HepG2 (cell line): ENCODE measurements around the gene LRRC8E. TPM values are rescaled to one million over a fixed set of nuclear protein-coding genes. Genes with fewer than 3 reads are reported as not detected.

ENCODE experiments used
- ARID2 ChIP-seq: sonication (generic); formaldehyde crosslinking; IDR thresholded peaks from 2 replicates; pipeline ENCODE4 v1.8.1; 2022; ENCODE audit warnings: mild to moderate bottlenecking, missing genetic modification reagents, borderline replicate concordance
- CAMTA2 ChIP-seq: sonication (generic); formaldehyde crosslinking; IDR thresholded peaks from 2 replicates; pipeline ENCODE4 v1.4.0; 2020; ENCODE audit warnings: mild to moderate bottlenecking, missing genetic modification reagents, borderline replicate concordance
- FOXK2 ChIP-seq: fragments of 450-650 bp; IDR thresholded peaks from 2 replicates; pipeline ENCODE4 v1.6.1; 2016
- HHEX ChIP-seq: IDR thresholded peaks from 2 replicates; pipeline ENCODE4 v1.6.1; 2016; ENCODE audit warnings: control low read depth
- HMGXB3 ChIP-seq: sonication (generic); formaldehyde crosslinking; IDR thresholded peaks from 2 replicates; pipeline ENCODE4 v1.4.0; 2020; ENCODE audit warnings: missing genetic modification reagents, borderline replicate concordance
- PHF5A ChIP-seq: IDR thresholded peaks from one replicate; pipeline ENCODE4 v1.6.1; 2018; ENCODE audit warnings: low read depth, missing genetic modification reagents; ENCODE audit not compliant: unreplicated experiment
- PRDM15 ChIP-seq: sonication (generic); formaldehyde crosslinking; IDR thresholded peaks from 2 replicates; pipeline ENCODE4 v1.4.0; 2020; ENCODE audit warnings: missing genetic modification reagents
- SCMH1 ChIP-seq: sonication (generic); formaldehyde crosslinking; IDR thresholded peaks from 2 replicates; pipeline ENCODE4 v1.9.0; 2021; ENCODE audit warnings: missing genetic modification reagents, mild to moderate bottlenecking, borderline replicate concordance
- ZIK1 ChIP-seq: sonication (generic); formaldehyde crosslinking; IDR thresholded peaks from 2 replicates; pipeline ENCODE4 v1.5.0; 2020; ENCODE audit warnings: mild to moderate bottlenecking, low read depth, missing genetic modification reagents, borderline replicate concordance
- ZNF576 ChIP-seq: sonication (generic); formaldehyde crosslinking; IDR thresholded peaks from 2 replicates; pipeline ENCODE4 v1.4.0; 2020; ENCODE audit warnings: mild to moderate bottlenecking, missing genetic modification reagents
- ZNF619 ChIP-seq: sonication (generic); formaldehyde crosslinking; IDR thresholded peaks from 2 replicates; pipeline ENCODE4 v1.4.0; 2020; ENCODE audit warnings: mild to moderate bottlenecking, missing genetic modification reagents
- ZNF660 ChIP-seq: sonication (generic); formaldehyde crosslinking; IDR thresholded peaks from 2 replicates; pipeline ENCODE4 v1.5.1; 2020; ENCODE audit warnings: mild to moderate bottlenecking, low read depth, missing genetic modification reagents, borderline replicate concordance
- ZNF781 ChIP-seq: sonication (generic); formaldehyde crosslinking; IDR thresholded peaks from 2 replicates; pipeline ENCODE4 v1.5.1; 2020; ENCODE audit warnings: borderline replicate concordance, mild to moderate bottlenecking, missing genetic modification reagents; ENCODE audit errors: not compliant biosample characterization
- ZSCAN20 ChIP-seq: sonication (generic); formaldehyde crosslinking; IDR thresholded peaks from 2 replicates; pipeline ENCODE4 v1.4.0; 2020; ENCODE audit warnings: missing genetic modification reagents, mild to moderate bottlenecking, borderline replicate concordance
- ZSCAN29 ChIP-seq: sonication (generic); formaldehyde crosslinking; conservative IDR thresholded peaks from 2 replicates; pipeline ENCODE4 v1.4.0; 2020; ENCODE audit warnings: mild to moderate bottlenecking, missing genetic modification reagents
- polyA plus RNA-seq, 8 experiments: library from polyadenylated mRNA; depleted of rRNA in 3 of 8; stranded (reverse) in 7 of 8; unstranded in 1 of 8; fragments of >200 nt; fragmentation: Illumina TruSeq in 4 of 8; extraction: Trizol in 4 of 8; gene quantifications; 2 replicates each; pipeline versions ENCODE4 v1.2.1 to v1.2.3, GENCODE V29; 2011 to 2016; ENCODE audit warnings: low read depth in 4 of 8, missing spikeins in 1 of 8, mixed read lengths in 1 of 8; ENCODE audit not compliant: insufficient read depth in 1 of 8
- total RNA-seq, 5 experiments: library from RNA; depleted of rRNA; stranded (reverse); fragments of >200 nt; fragmentation: Illumina TruSeq; extraction: Trizol; gene quantifications; 2 replicates each; pipeline ENCODE4 v1.2.3, GENCODE V29; 2016; ENCODE audit warnings: low read depth in 1 of 5

LRRC8E gene
- total and polyA plus RNA-seq, 2 of the 13 experiments (the other 11 are each of a cell fraction or from before 2014, with no cell fraction given), result 8.0 to 10.3 TPM

- TF ChIP-seq HMGXB3 (CRISPR knock-in tag), result peak; percentile 47; the same call in 1 of the 2 replicates
- peak; percentile 81; the same call in 1 of the 2 replicates for TF ChIP-seq ARID2 (CRISPR knock-in tag)
- peak; percentile 70; the same call in 1 of the 2 replicates for TF ChIP-seq ZNF619 (CRISPR knock-in tag)
- TF ChIP-seq ZIK1, result peak; percentile 74; the same call in 1 of the 2 replicates
- no peak for TF ChIP-seq CAMTA2 (CRISPR knock-in tag)
- no peak for TF ChIP-seq HHEX (CRISPR knock-in tag)
- TF ChIP-seq PRDM15 (CRISPR knock-in tag), result no peak
- TF ChIP-seq ZNF576, result no peak
- TF ChIP-seq ZNF660, result no peak
- no peak for TF ChIP-seq SCMH1
- TF ChIP-seq FOXK2, result peak; percentile 43; the same call in 1 of the 2 replicates
- TF ChIP-seq PHF5A (CRISPR knock-in tag), result peak; percentile 65
- TF ChIP-seq ZSCAN20 (CRISPR knock-in tag), result no peak
- TF ChIP-seq ZSCAN29 (CRISPR knock-in tag), result no peak
- TF ChIP-seq ZNF781 (CRISPR knock-in tag), result peak; percentile 65
Observed at GRCh38 chr19:7903244-7904073, 15.1 kb downstream of the LRRC8E start, which contains the start of gene MAP2K7 (continued).
